Trophoblast cell (in vitro differentiated cells and primary cell): ENCODE measurements around the gene BACH2.

Experiments
- DNase-seq, 2 donors: peaks; one replicate each; pipeline ENCODE4 v3.0.0-alpha.2; 2016
- H2AFZ ChIP-seq: 2 replicates; pipeline ENCODE4 v1.6.1; 2013; ENCODE audit warnings: low read length, moderate library complexity, mild to moderate bottlenecking; ENCODE audit not compliant: insufficient read depth, poor library complexity
- H2AK5ac ChIP-seq: 2 replicates; pipeline ENCODE4 v1.6.1; 2013; ENCODE audit warnings: mild to moderate bottlenecking, low read length
- H2BK120ac ChIP-seq: 2 replicates; pipeline ENCODE4 v1.6.1; 2013; ENCODE audit warnings: low read length, mild to moderate bottlenecking, moderate library complexity; ENCODE audit not compliant: insufficient read depth, poor library complexity
- H2BK12ac ChIP-seq: 2 replicates; pipeline ENCODE4 v1.6.1; 2013; ENCODE audit warnings: mild to moderate bottlenecking, low read length, moderate library complexity
- H2BK5ac ChIP-seq: 2 replicates; pipeline ENCODE4 v1.6.1; 2013; ENCODE audit warnings: low read length, low read depth, moderate library complexity, mild to moderate bottlenecking; ENCODE audit not compliant: poor library complexity
- H3K14ac ChIP-seq: 2 replicates; pipeline ENCODE4 v1.6.1; 2013; ENCODE audit warnings: mild to moderate bottlenecking, low read length
- H3K18ac ChIP-seq: 2 replicates; pipeline ENCODE4 v1.6.1; 2013; ENCODE audit warnings: mild to moderate bottlenecking, low read length
- H3K23ac ChIP-seq: 2 replicates; pipeline ENCODE4 v1.6.1; 2013; ENCODE audit warnings: low read length
- H3K27ac ChIP-seq: 2 replicates; pipeline ENCODE4 v1.5.1; 2013; ENCODE audit warnings: low read depth, mild to moderate bottlenecking, inconsistent platforms, low read length, moderate library complexity
- H3K27me3 ChIP-seq: 2 replicates; pipeline ENCODE4 v1.6.1; 2013; ENCODE audit warnings: inconsistent platforms, mild to moderate bottlenecking, low read length, moderate library complexity; ENCODE audit not compliant: insufficient read depth
- H3K36me3 ChIP-seq, 2 experiments: 1 replicate in 1 of 2; 2 replicates in 1 of 2; pipeline ENCODE4 v1.6.1; 2013; ENCODE audit warnings: low read length in 2 of 2, mild to moderate bottlenecking in 2 of 2, moderate library complexity in 1 of 2; ENCODE audit not compliant: insufficient read depth in 2 of 2, control insufficient read depth in 1 of 2
- H3K4ac ChIP-seq: 2 replicates; pipeline ENCODE4 v1.6.1; 2013; ENCODE audit warnings: low read depth, mild to moderate bottlenecking, low read length, moderate library complexity
- H3K4me1 ChIP-seq, 2 experiments: 1 replicate in 1 of 2; 2 replicates in 1 of 2; pipeline ENCODE4 v1.6.1; 2013; ENCODE audit warnings: low read length in 2 of 2, mild to moderate bottlenecking in 2 of 2, moderate library complexity in 1 of 2; ENCODE audit not compliant: insufficient read depth in 2 of 2, control insufficient read depth in 1 of 2
- H3K4me2 ChIP-seq: 2 replicates; pipeline ENCODE4 v1.6.1; 2013; ENCODE audit warnings: inconsistent platforms, mild to moderate bottlenecking, low read length, moderate library complexity
- H3K4me3 ChIP-seq: 2 replicates; pipeline ENCODE4 v1.5.1; 2013; ENCODE audit warnings: mild to moderate bottlenecking, low read depth, low read length, inconsistent platforms
- H3K79me1 ChIP-seq: one replicate; pipeline ENCODE4 v1.6.1; 2013; ENCODE audit warnings: low read length
- H3K79me2 ChIP-seq: 2 replicates; pipeline ENCODE4 v1.6.1; 2013; ENCODE audit warnings: low read length, mild to moderate bottlenecking; ENCODE audit not compliant: control insufficient read depth, insufficient read depth, poor library complexity
- H3K9ac ChIP-seq: 2 replicates; pipeline ENCODE4 v1.6.1; 2013; ENCODE audit warnings: mild to moderate bottlenecking, low read length
- H3K9me3 ChIP-seq: 2 replicates; pipeline ENCODE4 v1.6.1; 2013; ENCODE audit warnings: low read depth, mild to moderate bottlenecking, control low read depth, inconsistent platforms, low read length; ENCODE audit not compliant: insufficient read depth
- H4K12ac ChIP-seq: 2 replicates; pipeline ENCODE4 v1.6.1; 2013; ENCODE audit warnings: low read depth, mild to moderate bottlenecking, low read length, moderate library complexity
- H4K8ac ChIP-seq: 2 replicates; pipeline ENCODE4 v1.6.1; 2013; ENCODE audit warnings: low read depth, mild to moderate bottlenecking, low read length, moderate library complexity
- H4K91ac ChIP-seq: one replicate; pipeline ENCODE4 v1.6.1; 2013; ENCODE audit warnings: low read depth, mild to moderate bottlenecking, low read length, moderate library complexity
- WGBS: extraction: QIAGEN DNeasy Blood & Tissue Kit; methylation state at CpG from one replicate; pipeline ENCODE4 v1.1.7; 2013; ENCODE audit warnings: missing lambda C conversion rate; ENCODE audit not compliant: insufficient read length, insufficient coverage; ENCODE audit errors: extremely low coverage; 5-methylcytosine and 5-hydroxymethylcytosine counted together

Gene BACH2

DNA sequence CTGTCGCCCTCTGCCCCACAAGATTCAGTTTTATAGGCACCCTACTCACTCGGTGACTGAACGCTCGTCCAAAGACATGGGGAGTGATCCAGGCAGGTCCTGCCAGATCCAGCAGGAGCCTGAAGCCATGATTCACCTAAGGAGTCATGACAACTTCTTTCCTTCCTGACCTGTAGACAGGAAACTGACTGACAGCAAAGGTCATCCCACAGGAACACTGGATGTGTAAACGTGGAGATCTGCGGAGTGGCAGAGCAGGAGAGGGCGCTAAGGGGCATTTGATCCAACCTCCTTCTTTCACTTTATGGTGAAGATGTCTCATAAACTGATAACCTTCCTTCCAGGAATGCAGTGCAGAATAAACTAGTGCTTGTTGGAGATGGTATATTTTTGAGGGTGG, 210.1 kb downstream of the BACH2 start:
- H3K4me1 ChIP-seq: peaks cover 4 to 5% of the 10 kb centered on the region in 2 experiments
- H3K27ac ChIP-seq: no peak overlapping the region
- H3K4me2 ChIP-seq: no peak overlapping the region
- H3K14ac ChIP-seq: no peak overlapping the region
- no peak overlapping the region for H2AFZ ChIP-seq
- WGBS: no CpG with 5 or more reads among the region's 7 CpGs
- H3K4me3 ChIP-seq: no peak overlapping the region
- H3K9ac ChIP-seq: no peak overlapping the region
- no peak overlapping the region for H2BK5ac ChIP-seq
- H2AK5ac ChIP-seq: no peak overlapping the region
- peak in 1 of 2 donors; percentile 45 for DNase-seq
- H2BK120ac ChIP-seq: no peak overlapping the region
- no peak overlapping the region for H2BK12ac ChIP-seq
- no peaks in the 10 kb centered on the region for H3K36me3 ChIP-seq
- H3K79me2 ChIP-seq: no peaks in the 10 kb centered on the region
- H4K91ac ChIP-seq: no peak overlapping the region
- H3K18ac ChIP-seq: no peak overlapping the region
- peaks cover 2% of the 10 kb centered on the region for H3K79me1 ChIP-seq
- no peaks in the 10 kb centered on the region for H3K27me3 ChIP-seq
- no peak overlapping the region for H4K12ac ChIP-seq
- H3K23ac ChIP-seq: no peak overlapping the region
- H3K4ac ChIP-seq: no peak overlapping the region
- H4K8ac ChIP-seq: no peak overlapping the region
- H3K9me3 ChIP-seq: no peaks in the 10 kb centered on the region

DNA sequence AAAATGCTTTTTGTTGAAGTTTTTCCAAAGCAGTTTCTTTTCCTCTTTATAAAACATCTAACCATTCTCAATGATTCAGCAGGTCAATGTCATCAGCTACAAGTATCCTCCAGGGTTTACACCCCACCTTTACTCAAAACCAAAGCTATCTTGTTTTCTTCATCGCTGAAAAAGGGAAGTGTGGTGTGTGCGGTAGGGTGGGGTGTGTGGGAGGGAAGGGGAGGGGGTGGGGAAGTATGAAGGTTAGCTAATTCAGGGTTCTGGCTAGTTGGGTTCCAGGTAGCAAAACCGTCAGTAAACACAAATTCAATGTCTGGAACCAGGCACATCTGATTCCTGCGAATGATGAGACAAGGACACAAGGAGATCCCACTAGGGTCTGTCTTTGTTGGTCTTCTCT, 212.8 kb downstream of the BACH2 start:
- Histone ChIP-seq H3K27me3 (no peaks in the 10 kb centered on the region), H3K4me2 (no peak overlapping the region), H3K27ac (no peak overlapping the region), H3K9me3 (no peaks in the 10 kb centered on the region), H2AK5ac (no peak overlapping the region), H3K4me3 (no peak overlapping the region), H2BK5ac (no peak overlapping the region), H3K4ac (no peak overlapping the region), H2AFZ (no peak overlapping the region), H4K12ac (no peak overlapping the region), H2BK120ac (no peak overlapping the region), H3K9ac (no peak overlapping the region), H3K4me1 (peaks cover 4 to 5% of the 10 kb centered on the region in 2 experiments), H3K23ac (no peak overlapping the region), H2BK12ac (no peak overlapping the region), H4K8ac (no peak overlapping the region), H3K79me2 (no peaks in the 10 kb centered on the region), H3K14ac (no peak overlapping the region), H3K36me3 (no peaks in the 10 kb centered on the region), H4K91ac (no peak overlapping the region), H3K79me1 (peaks cover 2% of the 10 kb centered on the region), H3K18ac (no peak overlapping the region)
- 100% methylated on average over 1 of the region's 4 CpGs for WGBS
- DNase-seq: no peak

DNA sequence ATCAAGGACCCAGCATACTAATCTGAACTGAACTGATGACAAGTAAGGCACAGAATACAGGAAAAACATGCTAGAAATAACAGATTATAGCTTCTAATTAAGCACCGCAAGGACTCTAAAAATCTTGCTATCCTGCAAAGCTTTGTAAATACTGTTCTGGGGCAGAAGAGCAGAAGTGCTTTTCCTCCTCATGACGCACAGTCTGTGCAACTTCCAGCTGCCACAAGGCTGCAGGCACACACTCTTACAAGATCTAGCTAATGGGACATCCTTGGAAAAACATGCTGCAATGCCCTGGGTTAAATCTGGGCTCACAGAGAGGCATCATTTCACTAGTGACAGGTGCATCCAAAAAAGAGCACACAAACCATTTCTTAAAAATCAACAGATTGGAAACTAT, 213.8 kb downstream of the BACH2 start:
- Histone ChIP-seq H4K8ac (no peak overlapping the region), H3K9me3 (no peaks in the 10 kb centered on the region), H3K4me3 (no peak overlapping the region), H3K27me3 (no peaks in the 10 kb centered on the region), H2BK120ac (no peak overlapping the region), H3K79me2 (no peaks in the 10 kb centered on the region), H3K18ac (no peak overlapping the region), H3K27ac (no peak overlapping the region), H3K14ac (no peak overlapping the region), H2AK5ac (no peak overlapping the region), H4K12ac (no peak overlapping the region), H3K4ac (no peak overlapping the region), H3K4me2 (no peak overlapping the region), H4K91ac (no peak overlapping the region), H3K9ac (no peak overlapping the region), H3K36me3 (no peaks in the 10 kb centered on the region), H2AFZ (no peak overlapping the region), H2BK5ac (no peak overlapping the region), H3K79me1 (peaks cover 2% of the 10 kb centered on the region), H3K23ac (no peak overlapping the region), H3K4me1 (peaks cover 4% of the 10 kb centered on the region in 2 experiments), H2BK12ac (no peak overlapping the region)
- WGBS: no CpG with 5 or more reads among the region's 2 CpGs
- no peak for DNase-seq

DNA sequence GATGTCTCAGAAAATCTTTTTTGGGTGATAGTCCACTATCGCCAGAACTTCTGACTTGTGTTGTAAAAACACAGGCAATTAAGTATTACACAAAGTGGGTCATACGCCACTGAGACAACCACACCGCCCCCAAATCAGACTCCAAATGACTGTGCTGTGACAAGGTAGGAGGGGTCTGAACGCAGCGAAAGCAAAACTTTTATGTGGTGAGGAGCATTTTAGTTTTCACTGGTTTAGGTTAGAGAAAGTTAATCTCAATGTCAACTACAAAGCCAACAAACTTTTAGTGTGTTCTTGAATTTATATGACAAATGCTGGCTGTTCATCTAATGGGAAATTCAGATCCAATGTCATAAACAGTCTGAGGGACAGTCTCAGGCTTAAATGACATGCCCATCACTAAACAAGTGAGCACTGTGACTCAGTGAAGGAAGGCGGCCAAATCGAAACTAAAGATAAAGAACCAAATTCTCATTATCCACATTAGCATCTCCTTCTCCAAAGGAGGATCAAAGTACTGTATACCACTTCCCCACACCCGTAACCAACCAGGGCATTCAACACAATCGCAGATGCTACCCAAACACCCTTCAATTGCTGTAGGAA, 215.7 kb downstream of the BACH2 start:
- H3K36me3 ChIP-seq: no peaks in the 10 kb centered on the region
- no CpG with 5 or more reads among the region's 9 CpGs for WGBS
- H3K23ac ChIP-seq: no peak overlapping the region
- no peak overlapping the region for H3K9ac ChIP-seq
- H2BK120ac ChIP-seq: no peak overlapping the region
- H4K91ac ChIP-seq: no peak overlapping the region
- no peak overlapping the region for H4K8ac ChIP-seq
- no peak overlapping the region for H2AK5ac ChIP-seq
- no peak overlapping the region for H3K18ac ChIP-seq
- peaks cover 2% of the 10 kb centered on the region for H3K79me1 ChIP-seq
- no peaks in the 10 kb centered on the region for H3K9me3 ChIP-seq
- H3K27me3 ChIP-seq: peaks cover 2% of the 10 kb centered on the region
- no peak overlapping the region for H3K4me2 ChIP-seq
- H3K79me2 ChIP-seq: no peaks in the 10 kb centered on the region
- no peak overlapping the region for H3K14ac ChIP-seq
- H3K4ac ChIP-seq: no peak overlapping the region
- no peaks in the 10 kb centered on the region for H3K4me1 ChIP-seq
- no peak overlapping the region for H4K12ac ChIP-seq
- no peak overlapping the region for H2BK12ac ChIP-seq
- no peak overlapping the region for H3K27ac ChIP-seq
- H3K4me3 ChIP-seq: no peak overlapping the region
- no peak overlapping the region for H2BK5ac ChIP-seq
- no peak for DNase-seq
- H2AFZ ChIP-seq: no peak overlapping the region
